GM19438 (cell line): Measurements from ENCODE around the gene OR5A1.
"Not testable (repeated sequence)": the region's sequence is repeated elsewhere in the genome, so short reads cannot be mapped to it uniquely, and the experiment has no call there.

Source experiments
- ATAC-seq: cut with Tn5 transposase; IDR thresholded peaks from one replicate; pipeline ENCODE4 v1.9.1; 2021; ENCODE audit warnings: low read depth; ENCODE audit not compliant: unreplicated experiment

The OR5A1 gene

DNA sequence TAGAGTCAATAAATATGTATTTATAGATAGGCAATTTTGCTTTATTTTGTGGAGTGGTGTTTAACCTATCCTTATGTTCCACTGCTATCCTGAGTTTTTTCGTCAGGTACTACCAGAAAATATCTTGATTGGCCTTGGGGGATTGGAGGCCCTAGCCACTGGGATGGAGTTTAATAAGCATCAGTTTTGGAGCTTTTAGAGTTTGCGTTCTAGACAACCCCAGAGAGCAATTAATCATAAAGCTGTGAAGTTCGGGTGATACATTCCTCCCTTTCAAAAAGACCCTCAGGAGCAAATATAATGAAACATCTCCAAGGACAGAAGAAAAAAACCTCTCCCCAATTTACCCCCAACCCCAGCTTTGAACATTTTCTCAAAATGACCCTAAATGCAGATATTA lies at the start of gene OR5A1:
OR5A1 (plus strand) TSS at position 301 of the 400 bp plus-strand sequence. CDS start 6,700 bp downstream, outside the sequence.
- ATAC-seq, result no peak

DNA sequence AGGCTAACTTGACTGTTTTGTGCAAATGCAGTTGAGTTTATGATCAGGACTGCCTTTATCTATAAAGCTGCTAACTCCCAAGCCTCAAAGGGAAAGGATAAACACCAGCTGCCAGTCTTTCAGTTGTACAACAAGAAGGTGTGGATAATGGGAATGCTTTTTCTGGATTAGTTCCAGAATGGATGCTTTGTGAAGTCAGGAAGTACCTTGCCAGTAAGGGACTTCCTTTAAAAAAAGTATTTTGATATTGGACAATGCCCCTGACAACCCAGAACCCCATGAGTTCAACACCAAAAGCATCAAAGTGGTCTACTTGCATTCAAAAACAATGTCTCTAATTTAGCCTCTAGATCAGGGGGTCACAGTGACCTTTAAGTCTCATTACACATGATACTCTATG lies 42.1 kb upstream of the OR5A1 start:
- ATAC-seq, result no peak

DNA sequence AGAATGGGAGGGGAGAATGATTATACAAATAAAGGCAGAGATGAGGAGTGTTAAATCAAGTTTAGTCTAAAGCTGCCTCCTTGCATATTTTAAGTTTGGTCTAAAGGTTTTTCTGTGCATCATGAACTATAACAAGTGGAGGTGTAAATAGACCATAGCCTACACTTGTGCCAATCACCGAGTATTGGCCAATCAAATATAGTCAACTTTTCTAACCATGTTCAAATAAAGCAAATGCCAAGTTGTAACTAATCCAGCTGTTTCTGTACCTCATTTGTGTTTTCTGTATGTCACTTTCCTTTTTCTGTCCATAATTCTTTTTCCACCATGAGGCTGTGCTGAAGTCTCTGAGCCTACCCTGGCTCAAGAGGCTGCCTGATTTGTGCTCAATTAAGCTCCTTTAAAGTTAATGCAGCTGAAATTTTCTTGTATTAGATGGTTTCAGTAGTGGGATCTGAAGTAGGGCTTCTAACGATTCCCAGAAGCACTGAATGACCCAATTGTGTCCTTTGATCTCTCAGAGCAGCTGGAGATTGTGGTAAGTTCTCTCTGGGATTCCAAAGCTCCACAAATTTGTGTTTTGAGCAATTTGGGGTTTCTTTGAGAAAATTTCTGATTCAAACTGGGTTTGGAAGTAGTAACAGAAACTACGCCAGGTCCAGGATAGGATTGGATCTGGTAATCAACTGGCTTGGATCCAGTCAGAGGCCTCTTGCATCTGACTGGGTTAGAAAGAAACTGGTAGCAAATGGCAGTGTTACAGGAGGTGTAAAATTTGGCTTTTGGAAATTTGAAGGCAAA lies 35.6 kb upstream of the OR5A1 start:
- no peak for ATAC-seq

DNA sequence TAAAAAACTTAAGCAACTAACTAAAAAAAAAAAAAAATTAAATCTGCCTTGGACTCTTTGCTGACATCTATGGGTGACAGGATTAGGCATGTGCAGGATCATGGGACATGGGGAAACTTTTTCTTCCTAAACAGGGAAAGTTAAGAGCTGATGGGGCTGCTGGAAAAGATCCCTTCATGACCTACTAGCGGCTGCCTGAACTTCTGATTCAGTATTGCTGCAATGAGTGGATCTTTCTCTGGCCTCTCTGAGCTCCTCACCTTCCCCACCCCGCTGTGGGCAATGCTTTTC lies 35.1 kb upstream of the OR5A1 start:
- ATAC-seq, result no peak

DNA sequence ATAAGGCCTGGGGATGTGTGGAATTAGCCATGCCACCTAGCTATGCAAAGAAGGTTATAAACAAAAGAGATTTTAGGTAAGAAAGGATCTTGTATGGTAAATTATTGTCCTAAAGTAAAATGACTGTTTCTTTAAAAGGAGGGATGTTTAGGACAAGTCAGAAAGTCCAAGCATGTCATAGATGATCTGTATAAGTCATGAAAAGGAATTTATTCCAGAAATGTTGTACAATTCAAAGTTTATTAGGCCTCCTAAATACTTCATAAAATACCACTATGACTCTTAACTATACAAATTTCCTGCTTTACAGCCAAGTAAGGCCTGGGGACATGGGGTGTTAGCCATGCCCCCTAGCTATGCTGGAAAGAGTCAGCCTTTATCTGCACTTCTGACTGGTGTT lies 32.7 kb upstream of the OR5A1 start:
- ATAC-seq, result no peak

DNA sequence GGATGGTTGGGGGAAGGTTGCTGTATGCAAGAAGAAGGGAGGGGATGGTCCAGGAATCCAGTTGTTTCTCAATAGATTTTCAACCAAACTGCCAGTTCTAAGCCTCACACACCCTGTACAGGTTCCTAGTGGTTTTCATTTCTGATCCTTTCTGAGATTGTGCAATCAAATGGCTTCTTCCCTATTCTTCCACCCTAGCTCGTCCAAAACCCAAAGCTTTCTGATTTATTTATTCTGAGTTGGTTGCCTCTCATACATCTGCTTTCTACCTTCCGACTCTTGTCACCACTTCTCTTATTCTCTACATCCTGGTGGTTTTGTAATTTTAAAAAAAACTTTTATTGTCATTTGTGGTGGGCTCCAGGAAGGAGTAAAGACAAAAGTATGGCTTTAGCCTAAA lies 22.6 kb upstream of the OR5A1 start:
- ATAC-seq, result no peak

DNA sequence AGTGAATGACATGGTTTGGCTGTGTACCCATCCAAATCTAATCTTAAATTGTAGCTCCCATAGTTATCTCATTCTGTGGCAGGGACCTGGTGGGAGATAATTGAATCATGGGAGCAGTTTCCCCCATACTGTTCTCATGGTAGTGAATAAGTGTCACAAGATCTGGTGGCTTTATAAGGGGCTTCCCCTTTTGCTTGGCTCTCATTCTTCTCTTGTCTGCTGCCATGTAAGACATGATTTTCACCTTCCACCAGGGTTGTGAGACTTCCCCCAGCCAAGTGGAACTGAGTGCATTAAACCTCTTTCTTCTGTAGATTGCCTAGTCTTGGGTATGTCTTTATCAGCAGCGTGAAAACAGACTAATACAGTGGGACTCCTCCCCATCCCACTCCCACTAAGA lies 21.2 kb upstream of the OR5A1 start:
- ATAC-seq, result no peak

DNA sequence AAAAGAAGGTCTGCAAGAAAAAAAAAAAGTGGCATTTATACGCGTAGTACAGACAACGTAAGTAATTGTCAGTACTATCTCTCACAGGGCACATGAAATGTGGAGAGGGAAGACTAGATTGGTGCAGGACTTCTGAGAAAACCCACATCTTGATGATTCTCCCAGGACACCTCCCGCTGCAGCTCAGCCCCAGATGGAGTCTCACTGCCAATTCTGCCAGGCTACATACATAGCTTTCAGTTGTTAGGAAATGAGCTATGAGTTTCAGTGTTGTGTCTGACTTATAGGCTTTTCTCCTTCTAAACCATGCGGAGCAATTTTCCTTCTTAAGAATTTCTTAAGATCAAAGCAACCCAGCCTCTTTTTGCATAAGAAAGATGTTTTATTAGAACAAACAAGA lies 19.7 kb upstream of the OR5A1 start:
- no peak for ATAC-seq

DNA sequence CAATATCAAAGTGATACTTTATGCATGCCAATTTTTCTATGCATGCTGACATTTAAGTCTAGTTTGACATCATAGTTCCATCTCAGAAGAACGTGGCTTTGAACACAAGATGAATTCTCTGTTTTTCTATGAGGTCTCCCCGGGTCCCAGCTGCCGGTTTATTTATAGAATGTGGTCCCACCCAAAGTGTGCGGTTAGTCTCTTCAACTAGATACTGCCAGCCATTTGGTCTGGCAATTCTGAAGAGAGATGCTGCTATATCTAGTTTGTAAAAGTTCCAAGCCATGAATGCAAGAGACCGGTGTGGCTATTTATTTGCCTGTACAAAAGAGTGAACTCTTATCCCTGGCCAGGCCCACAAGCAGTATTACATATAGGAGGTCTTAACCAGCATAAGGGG lies 19.2 kb upstream of the OR5A1 start:
- no peak for ATAC-seq

DNA sequence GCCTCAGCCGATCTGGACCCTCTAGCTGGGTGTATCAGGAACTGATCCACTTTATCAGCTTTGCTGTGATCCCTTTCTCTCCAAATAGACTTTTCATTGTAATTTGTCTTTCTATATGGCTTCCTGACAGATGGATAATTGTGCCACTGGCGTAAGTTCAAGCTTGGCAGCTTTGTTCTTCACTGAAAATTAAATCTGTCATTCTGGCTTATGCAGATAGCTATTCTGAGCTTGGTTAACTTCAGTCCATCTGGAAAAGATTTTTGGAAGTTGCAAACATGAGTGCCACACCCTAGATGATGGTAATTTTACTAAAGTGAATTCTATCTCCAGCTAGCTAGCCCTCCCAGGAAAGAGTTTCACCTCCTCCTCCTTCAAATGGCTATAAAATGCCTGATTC lies 18.1 kb upstream of the OR5A1 start:
- no peak for ATAC-seq

DNA sequence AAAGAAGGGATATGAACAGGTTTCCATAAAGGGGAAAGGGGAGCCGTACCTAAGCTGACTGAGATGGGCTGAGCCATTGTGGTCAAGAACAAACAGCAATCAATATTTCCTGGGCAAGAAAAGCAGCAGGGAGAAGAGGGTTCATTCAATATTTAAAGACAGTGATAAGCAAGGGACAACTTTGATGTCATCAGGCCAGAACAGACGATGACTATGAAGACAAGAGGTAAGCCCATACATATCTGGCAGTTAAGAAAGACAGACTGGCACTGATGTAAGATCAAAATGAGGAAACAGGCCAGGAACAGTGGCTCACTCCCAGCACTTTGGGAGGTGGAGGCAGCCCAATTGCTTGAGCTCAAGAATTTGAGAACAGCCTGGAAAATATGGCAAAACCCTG lies 12.4 kb upstream of the OR5A1 start:
- ATAC-seq, result no peak

DNA sequence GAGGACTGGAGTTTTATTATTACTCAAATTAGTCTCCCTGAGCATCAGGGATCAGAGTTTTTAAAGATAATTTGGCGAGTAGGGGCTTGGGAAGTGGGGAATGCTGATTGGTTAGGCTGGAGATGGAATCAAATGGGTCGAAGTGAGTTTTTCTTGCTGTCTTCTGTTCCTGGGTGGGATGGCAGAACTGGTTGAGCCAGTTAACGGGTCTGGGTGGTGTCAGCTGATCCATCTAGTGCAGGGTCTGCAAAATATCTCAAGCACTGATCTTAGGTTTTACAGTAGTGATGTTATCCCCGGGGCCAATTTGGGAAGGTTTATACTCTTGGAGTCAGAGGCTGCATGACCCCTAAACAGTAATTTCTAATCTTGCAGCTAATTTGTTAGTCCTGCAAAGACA lies 11.1 kb upstream of the OR5A1 start:
- no peak for ATAC-seq

DNA sequence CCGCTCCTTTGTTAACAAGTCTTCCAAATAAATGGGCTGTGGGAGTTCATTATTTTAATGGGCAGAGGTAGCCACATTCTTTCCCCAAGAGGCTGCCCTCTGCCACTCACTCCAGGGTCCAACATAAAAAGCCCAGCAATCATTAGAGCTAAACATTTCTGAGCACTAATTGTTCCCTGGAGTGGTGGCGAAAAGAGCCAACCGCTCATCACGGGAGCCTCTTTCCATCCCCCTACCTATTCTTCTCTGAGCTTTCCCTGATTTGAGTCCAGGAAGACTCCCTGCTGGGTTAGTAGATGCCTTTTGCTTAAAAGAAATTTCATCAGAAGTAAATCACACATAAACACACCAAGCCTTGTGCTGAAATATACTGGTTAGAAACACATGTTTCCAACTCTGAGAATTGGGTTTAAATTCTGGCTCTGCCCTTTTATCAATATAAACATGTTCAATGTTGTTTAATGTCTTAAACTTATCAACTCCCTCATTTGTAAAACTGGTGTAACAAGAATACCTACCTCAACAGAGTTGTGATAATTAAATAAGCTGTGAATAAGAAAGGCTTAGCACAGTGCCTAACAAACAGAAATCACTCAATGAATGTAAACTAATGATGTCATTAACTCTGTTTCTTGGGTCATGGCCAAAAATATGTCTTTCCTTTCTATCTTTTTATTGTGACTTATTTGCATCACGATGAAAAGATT lies 9.8 kb upstream of the OR5A1 start, which contains the start of gene OR5A2:
OR5A2 (minus strand) TSS at position 53 of the 707 bp plus-strand sequence. CDS start 3,460 bp downstream, outside the sequence.
- no peak for ATAC-seq

DNA sequence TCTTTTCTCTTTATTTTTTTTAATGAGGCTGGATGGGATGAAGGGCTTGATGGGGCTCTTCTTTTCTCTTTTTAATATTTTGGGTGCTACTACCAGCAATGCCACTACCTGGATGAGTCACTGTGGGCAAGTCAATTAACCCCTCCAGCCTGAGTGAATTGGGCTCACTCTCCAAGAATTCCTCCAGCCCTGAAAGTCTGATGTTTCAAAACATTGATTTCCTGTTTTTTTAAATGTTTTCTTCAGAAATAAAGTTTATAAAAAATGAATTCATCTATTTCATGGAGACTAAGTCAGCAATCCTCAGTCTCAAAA lies 9.2 kb upstream of the OR5A1 start:
- ATAC-seq, result no peak

DNA sequence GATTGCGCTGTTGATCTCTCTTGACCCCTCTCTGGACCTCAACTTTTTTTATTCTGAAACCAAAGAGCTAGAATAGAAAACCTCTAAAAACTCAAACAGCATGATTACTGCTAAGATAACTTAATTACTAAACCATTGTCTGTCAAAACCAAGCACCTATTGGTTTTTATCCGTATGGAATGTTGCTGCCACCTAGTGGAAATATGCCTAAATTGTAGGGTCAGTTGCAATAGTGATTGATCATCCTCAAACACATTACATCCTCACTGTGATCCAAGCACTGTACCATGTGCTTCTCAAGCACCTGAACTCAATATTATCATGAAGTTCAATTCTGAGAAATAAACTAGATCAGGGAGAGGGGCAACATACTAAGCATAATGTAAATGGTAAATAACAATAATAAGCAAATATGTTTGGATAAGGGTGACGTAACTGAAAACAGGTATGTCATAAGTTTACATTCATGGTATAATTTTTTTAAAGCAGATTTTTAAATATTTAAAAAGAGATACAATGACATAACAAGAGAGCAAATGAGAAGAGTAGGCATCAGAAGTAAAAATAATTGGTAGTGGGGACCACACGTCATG lies 6.2 kb upstream of the OR5A1 start:
- ATAC-seq, result peak; percentile 74

DNA sequence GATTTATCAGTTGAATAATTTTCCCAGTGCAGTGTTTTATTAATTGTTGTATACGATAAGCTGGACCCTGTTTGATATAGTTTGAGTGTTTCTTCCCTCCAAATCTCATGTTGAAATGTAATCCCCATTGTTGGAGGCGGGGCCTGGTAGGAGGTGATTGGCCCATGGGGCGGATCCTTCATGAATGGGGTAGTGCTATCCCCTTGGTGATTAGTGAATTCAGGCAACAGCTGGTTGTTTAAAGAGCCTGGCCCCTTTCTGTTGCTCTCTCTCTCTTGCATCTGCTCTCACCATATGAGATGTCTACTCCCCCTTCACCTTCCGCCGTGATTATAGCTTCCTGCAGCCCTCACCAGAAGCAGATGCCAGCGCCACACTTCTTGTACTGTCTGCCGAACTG lies 1.5 kb downstream of the OR5A1 start:
- no peak for ATAC-seq

DNA sequence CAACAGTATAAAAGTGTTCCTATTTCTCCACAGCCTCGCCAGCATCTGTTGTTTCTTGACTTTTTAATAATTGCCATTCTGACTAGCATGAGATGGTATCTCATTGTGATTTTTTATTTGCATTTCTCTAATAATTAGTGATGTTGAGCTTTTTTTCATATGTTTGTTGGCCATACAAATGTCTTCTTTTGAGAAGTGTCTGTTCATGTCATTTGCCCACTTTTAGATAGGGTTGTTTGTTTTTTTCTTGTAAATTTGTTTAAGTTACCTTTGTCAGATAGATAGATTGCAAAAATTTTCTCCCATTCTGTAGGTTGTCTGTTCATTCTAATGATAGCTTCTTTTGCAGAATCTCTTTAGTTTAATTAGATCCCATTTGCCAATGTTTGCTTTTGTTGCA lies 9.4 kb downstream of the OR5A1 start:
- ATAC-seq, result not testable (repeated sequence)

DNA sequence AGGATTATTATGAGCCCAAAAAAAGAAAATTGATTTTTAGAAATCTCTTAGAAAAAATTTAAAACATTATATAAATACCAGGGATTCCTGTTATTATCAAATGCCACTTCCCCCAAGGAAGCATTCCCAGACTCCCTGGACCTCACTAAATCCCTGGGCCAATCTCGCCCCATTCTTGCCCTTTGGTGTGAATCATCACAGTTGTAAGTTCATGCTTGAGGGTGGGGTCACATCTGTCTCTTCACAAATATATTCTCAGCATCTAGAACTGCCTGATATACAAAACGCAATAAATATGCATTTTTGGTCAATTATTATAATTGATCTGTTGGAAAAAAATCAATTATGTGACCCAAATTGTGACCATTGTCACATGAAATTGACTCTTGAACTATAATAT lies 12.2 kb downstream of the OR5A1 start:
- ATAC-seq, result no peak

DNA sequence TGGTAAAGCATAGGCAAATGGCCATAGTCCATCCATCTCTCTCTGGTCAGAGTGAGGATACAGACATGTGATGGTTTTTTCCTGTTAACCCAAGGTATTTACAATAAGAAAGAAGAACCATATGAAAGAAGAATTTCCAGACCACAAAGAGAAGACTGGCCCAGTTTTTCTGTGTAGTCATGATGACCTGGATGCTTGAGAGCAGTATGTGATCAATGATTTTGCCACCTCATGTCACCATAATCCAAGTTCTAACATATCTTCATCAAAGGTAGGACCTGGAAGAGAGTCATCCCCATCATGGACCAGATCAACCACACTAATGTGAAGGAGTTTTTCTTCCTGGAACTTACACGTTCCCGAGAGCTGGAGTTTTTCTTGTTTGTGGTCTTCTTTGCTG lies 20.4 kb downstream of the OR5A1 start, which contains the start of gene OR4D6:
OR4D6 (plus strand) TSS at position 301 of the 400 bp plus-strand sequence; CDS start at position 301, 0 bp downstream.
- no peak for ATAC-seq

DNA sequence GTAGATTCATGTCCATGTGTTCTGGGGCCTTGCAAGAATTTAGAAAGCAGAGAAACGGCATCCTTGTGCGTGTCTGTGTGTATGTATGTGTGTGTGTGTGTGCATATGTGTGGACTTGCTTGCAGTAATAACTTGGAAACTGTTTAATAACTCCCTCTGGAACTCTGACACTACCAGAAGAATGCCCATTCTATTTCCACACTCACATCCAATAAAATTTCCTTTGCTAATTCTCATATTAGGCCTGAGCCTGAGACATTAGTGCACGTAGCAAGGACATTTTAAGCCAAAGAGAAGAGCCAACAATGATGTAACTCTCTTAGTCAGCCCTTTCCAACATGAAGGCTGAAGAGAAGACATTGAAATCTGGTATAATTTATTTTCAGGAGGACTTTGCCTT lies 23.6 kb downstream of the OR5A1 start:
- ATAC-seq, result no peak

DNA sequence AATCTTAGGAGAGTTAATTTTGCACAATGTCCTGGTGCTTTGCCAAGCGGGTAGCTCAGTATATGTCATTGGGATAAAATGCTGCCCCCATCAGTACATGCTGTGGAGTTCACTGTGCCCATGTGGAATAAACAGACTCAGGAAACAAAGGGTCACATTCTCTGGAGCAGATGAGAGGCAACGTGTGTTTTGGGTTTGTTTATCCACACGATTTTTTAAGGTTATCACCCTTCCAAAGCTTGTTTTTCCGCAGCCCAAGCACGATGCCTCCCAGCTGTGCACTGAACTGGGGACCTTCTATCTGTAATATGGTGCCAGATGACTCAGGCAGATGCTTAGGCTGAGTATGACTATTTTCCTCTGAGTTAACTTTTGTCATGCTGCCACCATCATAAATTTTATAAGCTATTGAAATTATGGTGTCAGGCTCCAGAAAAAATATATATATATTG lies 26.9 kb downstream of the OR5A1 start:
- no peak for ATAC-seq

DNA sequence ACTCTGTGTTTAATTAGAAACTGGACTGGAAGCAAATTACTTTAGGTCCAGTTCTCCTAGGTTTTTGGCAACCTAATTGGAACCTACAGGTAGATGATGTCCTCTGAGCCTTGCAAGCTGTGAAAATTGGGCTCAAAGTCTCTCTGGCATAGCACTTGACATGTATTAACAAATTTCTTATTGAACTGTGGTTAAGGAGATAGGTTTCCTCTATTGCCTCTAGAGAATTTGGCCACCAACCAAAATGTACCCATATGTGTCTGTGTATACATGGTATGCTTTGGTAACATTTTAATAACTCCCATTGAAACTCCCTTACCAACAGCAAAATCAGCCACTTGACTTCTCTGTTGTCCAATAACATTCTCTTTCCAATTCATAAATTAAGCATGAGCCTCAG lies 36.7 kb downstream of the OR5A1 start, which contains the start of gene OR4D10:
OR4D10 (plus strand) TSS at position 301 of the 400 bp plus-strand sequence. CDS start 4,115 bp downstream, outside the sequence.
- no peak for ATAC-seq
